ENCODE data around the gene ATP4A.

DNA sequence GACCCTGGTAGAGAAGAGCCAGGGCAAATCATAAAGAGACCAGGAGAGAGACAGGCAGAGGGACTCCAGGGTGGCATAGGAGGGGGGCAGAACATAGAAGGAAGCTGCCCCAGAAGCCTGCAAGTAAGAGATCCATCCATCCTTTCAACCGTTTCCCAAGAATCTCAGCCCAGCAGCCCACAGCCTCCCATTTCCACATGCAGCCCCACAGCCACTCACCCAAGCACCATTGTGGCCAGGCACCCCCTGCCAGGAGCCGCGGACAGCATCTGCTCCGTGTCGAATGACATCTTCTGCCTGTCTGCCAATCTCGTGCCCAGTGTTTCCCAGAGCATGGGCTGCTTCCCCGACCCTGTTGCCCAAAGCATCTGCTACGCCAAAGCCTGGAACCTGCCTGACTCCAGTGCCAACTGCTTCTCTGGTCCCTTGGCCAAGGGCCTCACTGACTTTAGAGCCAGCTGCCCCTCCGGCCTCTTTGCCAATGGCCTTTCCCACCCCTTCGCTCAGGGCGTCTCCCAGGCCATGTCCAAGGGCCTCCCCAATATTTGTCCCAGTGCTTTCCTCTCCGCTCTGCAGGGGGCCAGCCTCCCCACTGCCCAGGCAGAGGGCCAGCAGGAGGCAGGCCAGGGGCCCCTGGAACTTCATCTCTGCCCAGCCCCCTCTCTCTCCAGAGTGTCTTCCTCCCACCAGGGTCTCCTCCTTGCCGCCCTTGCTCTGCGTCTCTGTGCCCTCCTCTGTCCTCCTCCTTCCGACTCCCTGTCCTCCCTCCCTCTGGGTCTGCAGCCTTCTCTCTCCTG lies 50.4 kb downstream of the ATP4A start:
- TF ChIP-seq, protein P1, sequence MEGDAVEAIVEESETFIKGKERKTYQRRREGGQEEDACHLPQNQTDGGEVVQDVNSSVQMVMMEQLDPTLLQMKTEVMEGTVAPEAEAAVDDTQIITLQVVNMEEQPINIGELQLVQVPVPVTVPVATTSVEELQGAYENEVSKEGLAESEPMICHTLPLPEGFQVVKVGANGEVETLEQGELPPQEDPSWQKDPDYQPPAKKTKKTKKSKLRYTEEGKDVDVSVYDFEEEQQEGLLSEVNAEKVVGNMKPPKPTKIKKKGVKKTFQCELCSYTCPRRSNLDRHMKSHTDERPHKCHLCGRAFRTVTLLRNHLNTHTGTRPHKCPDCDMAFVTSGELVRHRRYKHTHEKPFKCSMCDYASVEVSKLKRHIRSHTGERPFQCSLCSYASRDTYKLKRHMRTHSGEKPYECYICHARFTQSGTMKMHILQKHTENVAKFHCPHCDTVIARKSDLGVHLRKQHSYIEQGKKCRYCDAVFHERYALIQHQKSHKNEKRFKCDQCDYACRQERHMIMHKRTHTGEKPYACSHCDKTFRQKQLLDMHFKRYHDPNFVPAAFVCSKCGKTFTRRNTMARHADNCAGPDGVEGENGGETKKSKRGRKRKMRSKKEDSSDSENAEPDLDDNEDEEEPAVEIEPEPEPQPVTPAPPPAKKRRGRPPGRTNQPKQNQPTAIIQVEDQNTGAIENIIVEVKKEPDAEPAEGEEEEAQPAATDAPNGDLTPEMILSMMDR (IDR thresholded peaks at IDR 0.05): no peak
- no peak for TF ChIP-seq EP300 (IDR thresholded peaks at IDR 0.05)

Data from ovary (tissue), 3 donors.